ENCODE results near the gene MYH11.

GRCh38 chr16:15707332-15707731 lies 149.5 kb downstream of the MYH11 start:
- TF ChIP-seq EZH2 (IDR thresholded peaks at IDR 0.05; ENCODE audit: low read depth, unreplicated experiment) = no peak
- TF ChIP-seq REST (IDR thresholded peaks at IDR 0.05; ENCODE audit: unreplicated experiment) = no peak
- TF ChIP-seq POLR2AphosphoS5 (IDR thresholded peaks at IDR 0.05; ENCODE audit: low read depth) = no peak
- TF ChIP-seq CTCF (conservative IDR thresholded peaks at IDR 0.05; ENCODE audit: low read depth in 2 of 2) = no peak
- no peak for TF ChIP-seq EZH2phosphoT487 (IDR thresholded peaks at IDR 0.05; ENCODE audit: unreplicated experiment)
- TF ChIP-seq ZNF462 (CRISPR knock-in tag; IDR thresholded peaks at IDR 0.05) = no peak
- no peak for TF ChIP-seq ETS1 (IDR thresholded peaks at IDR 0.05)
- no peak for TF ChIP-seq ZNF114 (CRISPR knock-in tag; IDR thresholded peaks at IDR 0.05)
- no peak for TF ChIP-seq JUNB (IDR thresholded peaks at IDR 0.05; ENCODE audit: unreplicated experiment)
- no peak for TF ChIP-seq NANOG (IDR thresholded peaks at IDR 0.05; ENCODE audit: borderline replicate concordance)
